HG03159 (cell line): Measurements from ENCODE around the gene PARP8.

Experiments
- ATAC-seq: cut with Tn5 transposase; IDR thresholded peaks from one replicate; pipeline ENCODE4 v1.9.1; 2021; ENCODE audit warnings: mild to moderate bottlenecking, moderate library complexity; ENCODE audit not compliant: unreplicated experiment

Gene PARP8

DNA sequence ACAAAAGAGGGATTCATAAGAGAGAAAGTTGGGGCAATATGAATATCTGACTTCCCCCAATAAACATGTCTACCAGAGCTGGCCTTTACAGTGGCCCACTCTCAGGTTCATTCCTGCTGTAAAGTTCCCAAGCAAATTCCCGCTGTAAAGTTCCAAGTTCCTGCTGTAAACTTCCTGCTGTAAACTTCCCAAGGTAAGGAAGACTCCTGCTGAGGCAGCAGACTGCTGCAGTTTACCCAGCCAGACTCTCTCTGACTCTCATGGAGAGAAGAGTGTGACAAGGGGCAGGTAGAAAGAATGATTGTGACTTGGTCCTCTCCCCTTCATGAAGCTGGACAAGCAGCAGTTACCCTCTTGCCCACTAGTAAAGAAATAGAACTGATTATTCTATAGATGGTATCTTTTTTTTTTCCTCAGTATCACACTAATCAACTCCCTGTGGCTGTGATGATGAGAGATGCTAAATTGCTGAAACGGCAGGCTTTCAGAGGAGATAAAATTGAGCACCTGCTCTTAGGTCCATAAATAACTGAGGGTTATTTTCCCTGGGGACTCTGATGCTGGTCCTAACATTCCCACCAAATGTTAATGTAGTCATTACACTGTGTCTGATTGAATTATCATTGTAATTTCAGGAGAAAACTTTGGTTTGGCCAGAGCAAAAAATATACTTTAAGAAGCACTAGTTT is 220.4 kb downstream of the PARP8 start:
- no peak for ATAC-seq

DNA sequence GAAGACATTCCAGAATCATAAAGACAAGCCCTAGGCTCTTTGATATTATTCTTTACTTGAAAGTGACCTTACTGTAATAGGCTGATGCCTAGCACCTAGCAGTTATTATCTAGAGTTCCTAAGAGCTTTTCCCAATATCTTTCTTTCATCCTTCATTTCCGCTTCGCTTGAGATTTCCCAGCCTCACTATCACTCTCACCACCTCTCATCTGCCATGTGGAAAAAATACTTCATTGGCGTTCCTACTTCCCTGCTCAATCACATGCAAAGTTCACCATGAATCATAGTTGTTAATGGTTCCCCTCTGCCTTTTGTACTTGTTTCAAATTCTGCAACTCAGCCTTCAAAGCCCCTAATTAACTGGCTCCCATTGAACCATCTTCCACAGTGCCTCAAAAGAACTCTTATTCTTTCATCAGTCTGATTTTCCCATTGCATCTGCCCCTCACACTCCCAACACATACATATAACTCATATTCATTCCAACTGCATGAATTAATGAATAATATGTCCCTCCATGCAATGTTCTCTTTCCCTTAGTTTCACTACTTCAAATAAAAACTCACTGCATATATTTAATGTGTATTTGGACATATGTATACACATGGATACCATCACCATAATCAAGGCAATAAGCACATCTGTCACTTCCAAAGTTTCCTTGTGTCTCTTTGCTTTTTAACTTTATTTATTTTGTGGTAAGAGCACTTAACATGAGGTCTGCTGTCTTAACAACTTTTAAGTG is 221.6 kb downstream of the PARP8 start:
- no peak for ATAC-seq

DNA sequence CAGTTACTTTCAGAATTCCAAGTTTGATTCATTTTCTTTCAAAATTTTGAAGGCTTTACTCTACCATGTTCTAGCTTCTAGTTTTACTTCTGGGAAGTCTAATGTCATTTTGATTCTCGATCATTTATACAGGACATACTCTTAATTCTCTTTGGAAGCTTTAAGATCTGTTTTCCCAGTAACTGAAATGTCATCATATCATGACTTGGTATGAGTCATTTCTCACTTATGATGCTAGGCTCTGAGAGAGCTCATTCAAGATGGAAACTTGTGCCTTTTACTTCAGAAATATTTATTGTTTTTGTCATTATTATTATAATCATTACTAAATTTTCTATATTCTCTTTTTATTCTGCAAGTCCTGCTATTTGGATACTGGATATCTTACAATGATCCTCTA is 222.3 kb downstream of the PARP8 start:
- no peak for ATAC-seq

DNA sequence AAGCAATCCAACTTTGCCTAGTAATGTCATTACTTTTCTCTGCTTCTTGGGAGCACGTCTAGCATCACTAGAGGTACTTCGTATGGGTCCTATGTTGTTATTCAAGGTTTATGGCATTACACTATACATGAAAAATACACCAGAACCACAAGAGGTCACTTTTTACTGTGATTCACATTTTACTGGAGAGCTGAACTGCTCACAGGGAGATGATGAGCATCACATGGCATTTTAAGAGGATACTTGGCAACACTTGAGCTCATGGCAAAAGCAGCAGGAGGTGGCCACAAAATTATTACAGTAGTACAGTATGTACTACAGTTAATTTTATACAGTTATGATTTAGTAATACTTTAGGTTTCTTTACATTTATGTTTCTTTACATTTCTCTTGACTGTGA is 223.4 kb downstream of the PARP8 start:
- no peak for ATAC-seq
